Measurements from ENCODE around the gene LIN28B.
"Not testable (repeated sequence)": the region's sequence is repeated elsewhere in the genome, so short reads cannot be mapped to it uniquely, and the experiment has no call there.

LIN28B gene, protein sequence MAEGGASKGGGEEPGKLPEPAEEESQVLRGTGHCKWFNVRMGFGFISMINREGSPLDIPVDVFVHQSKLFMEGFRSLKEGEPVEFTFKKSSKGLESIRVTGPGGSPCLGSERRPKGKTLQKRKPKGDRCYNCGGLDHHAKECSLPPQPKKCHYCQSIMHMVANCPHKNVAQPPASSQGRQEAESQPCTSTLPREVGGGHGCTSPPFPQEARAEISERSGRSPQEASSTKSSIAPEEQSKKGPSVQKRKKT

DNA sequence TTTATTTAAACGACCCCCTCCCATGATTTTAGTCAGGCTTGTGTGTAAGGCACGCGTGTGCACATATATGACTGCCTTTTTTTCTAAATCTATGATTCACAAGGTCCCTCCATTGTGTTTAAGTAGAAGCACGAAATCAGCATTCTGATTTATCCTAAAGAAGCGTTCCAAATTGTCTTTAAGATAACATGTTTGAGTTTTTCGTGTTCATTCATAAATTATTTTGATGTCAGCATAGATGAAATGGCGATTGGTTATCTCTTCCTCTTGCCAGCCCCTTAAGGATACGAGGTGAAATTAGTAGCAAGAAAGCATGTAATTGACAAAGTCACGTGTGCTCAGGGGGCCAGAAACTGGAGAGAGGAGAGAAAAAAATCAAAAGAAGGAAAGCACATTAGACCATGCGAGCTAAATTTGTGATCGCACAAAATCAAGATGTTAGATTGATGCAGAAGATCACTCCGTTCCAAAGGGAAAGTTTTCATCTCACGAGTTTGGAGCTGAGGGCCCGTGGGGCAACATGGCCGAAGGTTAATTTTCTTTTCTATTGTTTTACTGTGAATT lies at the start of gene LIN28B:
TSS of gene LIN28B (plus strand) at position 377 of the 564 bp plus-strand sequence. CDS start at position 521, 144 bp downstream.
- DNase-seq (ENCODE audit: low read depth), result no peak

DNA sequence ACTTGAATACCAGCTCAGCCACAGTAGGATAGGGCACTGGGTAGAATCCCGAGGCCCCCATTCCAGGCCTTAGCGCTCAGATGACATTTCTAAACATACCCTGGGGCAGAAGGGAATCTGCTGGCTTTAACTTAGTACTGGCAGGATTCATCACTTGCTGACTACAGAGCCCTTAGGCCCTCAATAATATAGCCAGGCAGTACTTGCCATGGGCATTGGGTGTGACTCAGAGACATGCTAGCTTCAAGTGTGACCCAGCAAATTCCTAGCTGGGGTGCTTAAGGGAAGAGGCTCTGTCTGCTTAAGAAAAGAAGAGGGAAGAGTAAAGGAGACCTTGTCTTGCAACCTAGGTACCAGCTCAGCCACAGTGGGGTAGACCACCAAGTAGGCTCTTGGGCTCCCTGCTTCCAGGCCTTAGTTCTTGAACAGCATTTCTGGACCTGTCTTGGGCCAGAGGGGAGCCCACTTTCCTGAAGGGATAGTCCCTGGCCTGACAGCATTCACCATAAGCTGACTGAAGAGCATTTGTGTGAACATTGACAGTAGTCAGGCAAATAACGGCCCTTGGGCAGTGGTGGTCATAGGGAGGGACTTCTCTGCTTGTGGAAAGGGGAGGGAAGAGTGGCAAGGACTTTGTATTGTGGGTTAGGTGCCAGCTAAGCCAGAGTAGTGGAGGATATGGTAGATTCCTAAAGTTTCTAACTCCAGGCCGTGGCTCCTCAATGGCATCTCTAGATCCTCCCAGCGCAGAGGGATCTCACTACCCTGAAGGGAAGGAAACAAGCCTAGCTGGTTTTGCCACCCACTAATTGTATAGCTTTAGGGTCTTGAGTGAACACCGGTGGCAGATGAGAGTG lies 48.6 kb upstream of the LIN28B start:
- DNase-seq (ENCODE audit: low read depth), result peak; percentile 77

DNA sequence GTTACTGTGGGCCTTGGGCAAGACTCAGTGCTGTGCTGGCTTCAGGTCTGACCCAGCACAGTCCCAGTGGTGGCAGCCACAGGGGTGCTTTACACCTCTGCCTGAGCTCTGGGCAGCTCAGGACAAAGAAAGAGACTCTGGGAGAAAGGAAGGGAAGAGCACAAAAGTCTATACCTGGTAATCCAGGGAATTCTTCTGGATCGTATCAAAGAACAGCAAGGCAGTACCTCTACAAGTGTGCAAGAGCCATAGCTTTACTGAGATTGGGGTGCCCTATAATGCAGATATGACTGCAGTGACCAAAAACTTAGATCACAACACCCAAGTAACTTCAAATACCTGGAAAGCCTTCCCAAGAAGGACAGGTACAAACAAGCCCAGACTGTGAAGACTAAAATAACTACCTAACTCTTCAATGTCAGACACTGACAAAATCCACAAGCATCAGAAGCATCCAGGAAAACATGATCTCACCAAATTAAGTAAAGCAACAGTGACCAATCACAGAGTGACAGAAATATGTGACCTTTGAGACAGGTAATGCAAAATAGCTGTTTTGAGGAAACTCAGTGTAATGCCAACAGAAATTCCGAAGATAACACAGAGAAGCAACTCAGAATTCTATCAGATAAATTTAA lies 47.9 kb upstream of the LIN28B start:
- no peak for DNase-seq (ENCODE audit: low read depth)

DNA sequence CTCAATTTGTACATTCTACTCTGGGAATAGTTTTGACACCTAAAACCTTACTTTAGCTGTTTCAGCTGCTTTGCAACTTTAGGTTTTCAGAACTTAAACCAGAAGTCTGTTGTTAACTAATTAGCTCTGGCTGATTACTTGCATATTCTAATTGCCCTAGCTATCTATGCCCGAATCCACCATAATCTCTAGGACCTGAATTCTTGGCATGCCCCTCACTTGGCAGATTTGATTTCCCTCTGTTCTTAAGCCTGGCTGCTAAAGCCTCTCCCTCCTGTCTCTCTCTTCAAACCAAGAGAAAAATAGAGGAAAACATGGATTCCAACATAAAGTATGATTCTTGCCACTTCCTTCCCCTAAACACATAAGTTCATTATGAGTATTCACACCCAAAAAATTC lies 35.0 kb upstream of the LIN28B start:
- no peak for DNase-seq (ENCODE audit: low read depth)

DNA sequence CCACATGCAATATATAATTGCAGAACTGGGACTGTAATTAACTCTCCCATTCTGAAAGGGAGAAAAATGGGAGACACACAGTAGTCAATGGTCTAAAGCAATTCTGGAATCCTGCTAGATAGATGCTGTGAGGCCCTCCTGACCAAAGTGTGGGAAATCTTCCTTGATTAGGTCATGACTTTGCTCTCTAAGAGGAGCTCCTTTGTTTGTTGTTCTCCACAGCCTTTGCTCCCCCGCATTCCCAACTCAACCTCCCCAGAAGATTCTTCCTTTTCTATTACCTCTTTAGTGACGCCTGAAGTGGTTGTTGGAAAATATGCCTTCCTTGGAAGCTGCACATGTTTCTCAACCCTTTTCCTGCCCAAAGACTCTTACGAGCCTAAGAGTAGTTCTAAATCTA lies 28.8 kb upstream of the LIN28B start:
- no peak for DNase-seq (ENCODE audit: low read depth)

DNA sequence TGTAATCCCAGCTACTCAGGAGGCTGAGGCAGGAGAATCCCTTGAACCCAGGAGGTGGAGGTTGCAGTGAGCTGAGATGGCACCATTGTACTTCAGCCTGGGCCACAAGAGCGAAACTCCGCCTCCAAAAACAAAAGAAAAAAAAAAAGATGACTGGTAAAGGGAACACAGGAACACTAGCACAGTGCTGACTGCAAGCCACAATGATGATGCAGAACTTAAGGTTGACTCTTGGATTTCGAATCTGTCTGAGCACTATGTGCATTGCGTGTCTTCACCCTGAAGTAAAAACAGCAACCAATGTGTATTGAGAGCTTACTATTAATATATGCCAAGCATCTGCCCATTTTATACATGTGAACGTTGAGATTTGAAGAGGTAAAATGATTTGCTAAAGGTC lies 27.6 kb upstream of the LIN28B start:
- DNase-seq (ENCODE audit: low read depth), result no peak

DNA sequence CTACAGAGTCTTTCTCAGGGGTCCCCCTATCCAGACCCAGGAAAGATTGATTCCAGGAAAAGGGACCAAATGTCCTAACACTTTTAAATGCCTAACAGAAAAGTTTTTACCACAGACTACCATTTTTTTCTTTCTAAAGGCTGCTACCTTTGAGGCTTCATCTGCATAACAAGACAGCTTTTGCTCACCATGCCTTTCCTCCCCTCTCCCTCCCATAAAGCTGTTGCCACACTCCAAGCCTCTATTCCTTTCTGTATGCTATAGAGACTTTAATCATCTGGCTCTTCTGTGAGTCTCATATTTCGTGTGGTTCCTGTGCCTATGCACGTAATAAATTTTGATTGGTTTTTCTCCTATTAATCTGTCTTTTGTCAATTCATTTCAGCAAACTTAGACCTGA lies 26.0 kb upstream of the LIN28B start:
- no peak for DNase-seq (ENCODE audit: low read depth)

DNA sequence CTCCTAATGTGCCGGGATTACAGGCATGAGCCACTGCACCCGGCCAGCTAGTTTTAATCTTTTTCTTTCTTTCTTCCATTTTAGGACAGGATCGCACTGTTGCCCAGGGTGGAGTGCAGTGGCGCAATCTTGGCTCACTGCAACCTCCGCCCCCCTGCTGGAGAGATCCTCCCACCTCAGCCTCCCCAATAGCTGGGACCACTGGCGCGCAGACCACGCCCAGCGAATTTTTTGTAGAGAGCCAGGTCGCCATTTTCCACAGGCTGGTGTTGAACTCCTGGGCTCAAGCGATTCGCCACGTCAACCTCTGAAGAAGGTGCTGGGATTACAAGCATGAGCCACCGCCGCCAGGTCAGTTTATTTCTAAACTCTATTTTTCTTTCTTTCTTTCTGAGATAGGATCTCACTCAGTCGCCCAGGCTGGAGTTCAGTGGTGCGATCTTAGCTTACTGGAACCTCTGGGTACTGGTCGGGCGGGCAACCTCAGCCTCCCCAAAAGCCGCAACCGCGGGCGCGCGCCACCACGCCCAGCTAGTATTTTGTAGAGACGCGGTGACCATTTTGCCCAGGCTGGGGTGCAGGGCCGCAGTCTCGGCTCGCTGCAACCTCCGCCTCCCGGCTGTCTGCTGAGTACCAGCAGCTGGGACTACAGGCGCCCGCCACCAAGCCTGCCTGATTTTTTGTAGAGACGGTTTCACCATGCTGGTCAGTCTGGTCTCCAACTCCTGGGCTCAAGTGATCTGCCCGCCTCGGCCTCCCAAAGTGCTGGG lies 20.0 kb upstream of the LIN28B start:
- no peak for DNase-seq (ENCODE audit: low read depth)

DNA sequence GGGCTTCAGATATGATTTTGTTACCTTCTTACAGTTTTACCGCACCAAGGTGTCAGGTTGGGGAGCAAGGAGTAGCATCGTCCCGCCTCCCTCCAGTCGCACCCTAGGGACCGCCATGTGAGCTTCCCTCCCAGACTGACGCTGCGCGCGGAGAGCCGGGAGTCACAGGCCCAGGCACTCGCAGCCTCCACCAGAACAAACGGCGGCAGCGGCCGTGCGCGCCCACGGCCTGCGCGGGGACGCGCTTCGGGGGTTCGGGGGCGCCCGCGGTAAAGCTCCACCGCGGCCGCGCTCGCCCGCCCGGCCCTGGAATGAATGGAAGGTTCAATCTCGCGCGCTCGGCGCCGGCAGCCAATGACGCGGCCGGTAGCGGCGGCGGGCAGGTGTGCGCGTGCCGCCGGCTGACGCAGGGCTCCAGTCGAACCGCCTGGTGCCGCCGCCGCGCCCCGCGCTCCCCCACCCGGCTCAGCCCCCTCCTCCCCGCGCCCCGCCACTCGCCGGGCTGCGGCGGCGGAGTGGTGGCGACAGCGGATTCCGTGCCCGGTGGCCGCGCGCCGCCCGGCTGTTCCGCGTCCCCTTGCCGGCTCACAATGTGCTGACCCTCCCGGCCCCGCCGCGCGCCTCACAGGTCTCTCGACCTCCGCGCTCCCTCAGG lies 16.5 kb upstream of the LIN28B start:
- no peak for DNase-seq (ENCODE audit: low read depth)

DNA sequence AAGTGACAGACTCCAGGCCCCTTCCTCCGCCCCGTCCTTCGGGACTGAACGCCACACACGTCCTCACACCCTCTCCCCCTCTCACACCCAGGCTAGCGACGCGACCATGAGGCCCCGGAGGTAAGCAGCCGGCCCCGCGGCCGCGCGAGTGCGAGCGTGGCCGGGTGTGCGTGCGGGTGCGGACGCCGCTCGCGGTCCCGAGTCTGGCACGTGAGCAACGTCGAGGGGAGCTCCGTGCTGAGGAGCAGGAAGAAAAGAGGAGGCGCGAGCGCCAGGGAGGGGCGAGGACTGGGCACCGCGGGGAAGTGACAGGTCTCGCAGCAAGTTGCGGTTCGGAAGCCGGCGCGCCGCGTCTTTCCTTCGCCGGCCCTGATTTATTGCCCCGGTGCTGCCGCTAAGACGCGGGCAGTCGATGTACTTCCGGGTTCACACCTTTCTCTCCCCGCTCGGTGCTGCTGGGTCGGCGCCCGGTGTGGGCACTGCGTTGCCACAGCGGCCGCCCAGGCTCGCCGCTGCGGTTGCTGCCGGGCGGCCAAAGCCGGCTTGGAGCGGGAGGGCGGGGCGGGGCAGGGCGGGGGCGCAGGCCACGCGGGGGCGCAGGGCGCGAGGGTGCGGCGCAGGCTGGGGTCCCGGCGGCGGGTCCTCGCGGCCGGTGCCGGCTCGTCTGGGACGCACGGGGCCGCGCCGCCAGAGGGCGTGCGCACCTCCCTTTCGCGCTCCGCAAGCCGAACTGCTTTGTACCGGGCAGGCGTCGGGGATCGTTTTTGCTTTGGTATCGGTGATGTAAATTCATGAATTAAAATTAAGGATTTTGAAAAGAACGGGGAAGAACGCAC lies 15.8 kb upstream of the LIN28B start:
- peak; percentile 58 for DNase-seq (ENCODE audit: low read depth)

DNA sequence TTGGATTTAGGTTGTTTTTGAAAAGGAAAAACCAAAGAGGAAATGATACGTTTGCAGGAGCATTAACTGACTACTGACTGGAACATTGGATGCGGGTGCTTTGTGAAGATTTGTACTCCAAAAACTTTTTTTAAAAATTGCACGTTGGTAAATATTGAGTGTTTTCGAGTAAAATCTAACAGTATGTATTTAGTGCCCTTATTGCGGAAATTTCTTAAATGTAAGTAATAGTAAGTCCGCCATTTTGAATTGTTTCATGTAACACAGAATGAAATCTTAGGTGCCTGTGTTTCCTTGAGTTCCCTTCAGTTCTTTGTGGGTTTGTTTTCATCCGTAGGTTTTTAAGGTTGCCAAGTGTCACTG lies 15.2 kb upstream of the LIN28B start:
- DNase-seq (ENCODE audit: low read depth), result peak; percentile 21

DNA sequence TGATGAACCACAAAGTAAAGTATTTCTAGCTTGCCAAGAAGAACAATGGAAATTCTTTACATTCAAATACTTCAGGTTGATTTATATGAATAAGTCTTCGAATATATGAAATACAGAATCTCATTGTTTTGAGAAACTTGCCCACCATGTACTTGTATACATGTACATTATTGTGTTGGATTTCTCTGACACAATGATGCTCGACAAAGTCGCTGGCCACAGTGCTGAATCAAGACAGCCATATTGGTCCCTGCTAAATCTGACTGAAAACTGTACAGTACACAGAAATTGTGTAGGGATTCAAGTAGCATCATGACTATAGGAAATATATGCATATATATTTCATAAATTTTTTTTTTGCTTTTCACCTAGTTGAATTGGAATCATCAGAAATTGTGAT lies 13.1 kb upstream of the LIN28B start:
- DNase-seq (ENCODE audit: low read depth), result peak; percentile 25

DNA sequence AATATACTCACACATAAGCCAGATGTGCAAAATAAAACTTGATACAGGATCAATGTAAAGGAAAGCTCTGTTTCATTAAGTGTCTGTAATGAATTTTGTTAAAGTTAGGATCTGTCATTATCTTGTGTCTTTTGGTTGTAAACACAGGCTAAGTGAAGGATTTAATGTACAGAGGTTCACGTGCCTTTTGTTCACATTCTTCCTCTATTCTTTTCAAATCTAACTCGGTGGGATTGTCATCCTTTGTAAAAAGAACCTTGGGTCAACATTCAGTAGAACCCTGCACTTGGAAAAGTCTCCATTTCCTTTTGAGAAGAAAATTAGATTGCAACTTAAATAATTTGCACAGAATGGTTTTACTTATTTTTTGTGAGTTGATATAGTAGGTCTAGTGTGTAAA lies 7.7 kb upstream of the LIN28B start:
- no peak for DNase-seq (ENCODE audit: low read depth)

DNA sequence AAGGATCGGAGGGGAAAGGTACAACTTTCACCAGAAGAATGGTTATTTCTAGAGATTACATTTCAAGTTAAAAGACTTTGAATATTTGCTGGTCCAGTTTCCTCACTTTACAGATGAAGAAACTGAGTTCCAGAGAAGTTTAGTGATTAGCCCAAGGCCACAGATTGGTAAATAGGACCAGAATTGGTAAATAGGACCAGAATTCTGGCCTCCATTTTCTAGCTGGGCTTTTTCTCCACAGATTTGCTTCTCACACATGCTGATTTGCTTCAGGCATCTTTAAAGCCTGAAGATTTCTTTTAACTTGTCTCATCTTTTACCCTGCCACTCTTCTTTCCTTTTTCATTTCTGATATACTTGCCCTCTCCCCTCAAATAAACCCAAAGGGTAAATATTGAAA lies 5.2 kb upstream of the LIN28B start:
- DNase-seq (ENCODE audit: low read depth), result no peak

DNA sequence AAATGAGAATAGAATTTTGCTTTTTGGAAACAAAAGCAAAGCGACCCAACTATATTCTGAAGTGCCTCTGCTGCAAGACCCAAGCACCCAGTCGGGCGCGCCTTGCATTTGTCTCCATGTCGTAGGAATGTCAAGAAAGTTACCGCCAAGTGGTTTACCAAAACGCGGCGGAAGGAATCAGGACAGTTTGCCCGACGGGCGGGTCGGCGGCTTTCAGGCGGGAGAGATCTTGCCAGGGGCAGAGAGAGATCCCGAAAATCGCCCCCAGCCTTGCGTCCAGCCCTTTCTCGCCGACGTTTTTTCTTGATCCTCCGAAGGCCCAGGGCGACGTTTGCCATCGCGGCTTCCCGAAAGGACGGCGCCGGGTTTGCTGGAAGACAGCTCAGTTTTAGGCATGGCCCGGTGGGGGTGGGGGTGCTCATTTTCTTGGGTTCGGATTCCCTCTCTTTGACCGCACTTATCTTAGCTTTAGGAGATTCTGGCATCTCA lies 4.0 kb upstream of the LIN28B start:
- DNase-seq (ENCODE audit: low read depth), result no peak

DNA sequence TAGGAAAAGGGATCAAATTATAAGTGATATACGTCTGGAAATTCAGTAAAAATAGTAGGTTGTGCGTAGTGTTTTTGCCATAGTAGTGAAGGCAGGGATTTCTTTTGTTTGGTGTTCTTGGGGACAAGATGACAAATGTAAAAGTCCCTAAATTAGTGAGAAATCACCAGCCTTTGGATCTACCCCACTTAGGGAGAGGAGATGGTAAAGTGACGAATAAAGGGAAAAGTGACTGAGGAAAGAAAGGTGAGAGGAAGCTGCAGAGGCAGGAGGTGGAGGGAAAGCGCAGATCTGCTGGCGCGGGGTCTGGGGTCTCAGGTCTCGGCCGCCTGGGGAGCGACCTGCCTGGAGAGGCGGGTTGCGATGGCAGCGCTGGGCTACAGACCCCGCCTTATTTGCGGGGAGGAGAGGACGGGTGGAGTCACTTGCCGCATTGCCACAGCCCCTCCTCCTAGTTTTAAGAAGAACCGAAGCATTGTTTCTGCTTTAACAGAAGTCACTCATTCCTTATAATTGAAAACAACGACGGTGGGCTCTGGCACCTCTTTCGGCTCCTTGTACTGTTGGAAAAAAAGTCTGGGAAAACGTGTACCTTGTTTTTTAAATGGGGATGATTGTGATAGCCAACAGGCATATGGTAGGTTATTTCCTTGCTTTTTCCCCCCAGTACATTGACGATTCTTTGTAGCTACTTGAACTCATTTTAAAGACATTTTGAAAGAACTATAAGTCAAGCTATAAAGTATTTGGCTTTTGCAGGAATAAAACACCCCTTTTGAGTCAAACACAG lies 3.3 kb upstream of the LIN28B start:
- DNase-seq (ENCODE audit: low read depth), result not testable (repeated sequence)

DNA sequence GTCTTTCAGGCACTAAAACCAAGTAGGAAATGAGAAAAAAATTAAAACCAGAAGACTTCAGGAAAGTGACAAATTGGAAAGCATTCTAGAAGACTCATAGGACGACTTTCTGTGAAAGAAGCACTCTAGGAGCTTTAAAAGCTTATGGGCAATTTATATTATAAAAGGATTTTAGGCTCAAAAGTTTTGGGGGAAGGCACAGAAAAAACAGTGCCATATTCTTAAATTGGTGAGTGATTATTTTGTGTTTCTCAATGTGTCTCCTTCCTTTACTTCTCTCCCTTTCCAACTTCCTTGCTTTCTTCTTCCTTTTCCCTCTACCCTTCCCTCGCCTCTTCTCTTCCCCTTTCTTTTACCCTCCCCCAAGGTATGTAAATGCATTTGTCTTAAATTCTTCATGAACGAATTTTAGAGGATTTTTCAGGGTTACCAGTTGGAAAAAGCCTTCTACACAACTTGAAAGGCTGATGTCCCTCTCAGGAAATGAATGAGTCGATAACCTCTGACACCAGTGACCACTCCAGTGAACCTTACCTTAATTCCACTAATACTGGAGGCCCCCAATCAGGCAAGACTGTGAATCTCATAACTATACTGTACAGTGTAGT lies 2.6 kb upstream of the LIN28B start:
- DNase-seq (ENCODE audit: low read depth), result no peak

DNA sequence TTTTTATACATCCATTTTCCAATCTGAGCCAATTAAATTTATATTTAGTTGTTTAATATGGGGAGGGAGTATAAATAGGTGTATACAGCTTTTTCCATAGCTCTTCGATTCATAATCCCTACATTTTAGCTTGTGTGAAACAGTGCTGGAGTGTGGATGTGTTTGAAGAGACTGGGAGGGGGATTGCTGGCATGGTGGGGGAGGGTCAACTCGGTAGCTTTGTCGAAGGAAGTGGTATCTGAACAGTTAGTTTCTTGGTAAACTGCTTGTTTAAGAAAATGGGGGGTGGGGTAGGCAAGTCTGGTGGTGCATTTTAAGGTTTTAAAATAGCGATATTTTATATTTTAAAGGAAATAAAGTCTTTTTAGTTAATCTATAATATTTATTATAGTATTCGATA lies 1.4 kb upstream of the LIN28B start:
- no peak for DNase-seq (ENCODE audit: low read depth)

Data from ELR (cell line).